T1000 (cell line): Measurements from ENCODE around the gene TMEM86B.
"Not testable (repeated sequence)": the region's sequence is repeated elsewhere in the genome, so short reads cannot be mapped to it uniquely, and the experiment has no call there.

ENCODE experiments used
- DNase-seq: peaks from one replicate; lab custom pipeline; 2025; ENCODE audit warnings: mixed read lengths; lab: John Stamatoyannopoulos, UW

Gene TMEM86B

GRCh38 chr19:55220525-55220924 is 8.0 kb downstream of the TMEM86B start:
- DNase-seq = no peak

GRCh38 chr19:55216461-55217198 is 11.9 kb downstream of the TMEM86B start:
- DNase-seq = peak; percentile 94

- no peak for DNase-seq
Measured at GRCh38 chr19:55213547-55213946, 15.0 kb downstream of the TMEM86B start.

- DNase-seq = no peak
Measured at GRCh38 chr19:55212447-55212846, 16.1 kb downstream of the TMEM86B start.

GRCh38 chr19:55209693-55210472 is 18.7 kb downstream of the TMEM86B start:
- DNase-seq = peak; percentile 36

- peak; percentile 50 for DNase-seq
Measured at GRCh38 chr19:55208880-55209692, 19.5 kb downstream of the TMEM86B start, which contains the start of gene PTPRH. Gene PTPRH, minus strand, starts transcription at chr19:55209501. Its CDS starts 68 bp downstream, at chr19:55209433.

- peak; percentile 68 for DNase-seq
Measured at GRCh38 chr19:55206664-55207500, 21.7 kb downstream of the TMEM86B start.

GRCh38 chr19:55202199-55202598 is 26.4 kb downstream of the TMEM86B start:
- not testable (repeated sequence) for DNase-seq

- DNase-seq = no peak
Measured at GRCh38 chr19:55199620-55200204, 28.9 kb downstream of the TMEM86B start.

GRCh38 chr19:55198651-55199050 is 29.9 kb downstream of the TMEM86B start:
- DNase-seq = no peak

GRCh38 chr19:55197528-55197927 is 31.0 kb downstream of the TMEM86B start:
- DNase-seq = no peak

GRCh38 chr19:55196803-55197202 is 31.8 kb downstream of the TMEM86B start:
- no peak for DNase-seq

GRCh38 chr19:55193481-55193880 is 35.1 kb downstream of the TMEM86B start:
- DNase-seq = no peak

- DNase-seq = peak; percentile 71
Measured at GRCh38 chr19:55189403-55189835, 39.1 kb downstream of the TMEM86B start.

GRCh38 chr19:55188625-55189024 is 39.9 kb downstream of the TMEM86B start:
- DNase-seq = no peak

- no peak for DNase-seq
Measured at GRCh38 chr19:55186080-55186479, 42.5 kb downstream of the TMEM86B start.

- DNase-seq = no peak
Measured at GRCh38 chr19:55181740-55182139, 46.8 kb downstream of the TMEM86B start.

GRCh38 chr19:55179606-55180484 is 48.7 kb downstream of the TMEM86B start, which contains the start of gene SYT5:
Gene SYT5, minus strand, starts transcription at chr19:55180289. Its CDS starts 1,248 bp downstream, at chr19:55179041.
- DNase-seq = no peak

- DNase-seq = peak; percentile 43
Measured at GRCh38 chr19:55178781-55179599, 49.6 kb downstream of the TMEM86B start.
